Measurements from ENCODE around the gene INAFM2. TPM values are rescaled to one million over a fixed set of nuclear protein-coding genes. Genes with fewer than 3 reads are reported as not detected.

Gene INAFM2
- polyA plus RNA-seq, 1 donor from 2014 or later: 14.8 TPM

- Histone ChIP-seq H3K9me3 (ENCODE audit: low read length) (no peaks in the 10 kb centered on the region), H4K20me1 (ENCODE audit: insufficient read depth) (no peaks in the 10 kb centered on the region), H3K27me3 (ENCODE audit: insufficient read depth, low read depth, low read length) (no peaks in the 10 kb centered on the region), H3F3A (ENCODE audit: insufficient read depth, low read length, poor library complexity, severe bottlenecking) (no peaks in the 10 kb centered on the region), H3K27ac (ENCODE audit: low read length) (no peak overlapping the region), H2AFZ (ENCODE audit: low read depth, low read length) (no peak overlapping the region), H3K79me2 (replicated peaks; ENCODE audit: insufficient read depth, low read length) (no peaks in the 10 kb centered on the region), H3K36me3 (ENCODE audit: insufficient read depth, low read length) (no peaks in the 10 kb centered on the region), H3K4me3 (ENCODE audit: low read length) (no peak overlapping the region), H3K9me2 (ENCODE audit: insufficient read depth, low read length) (no peaks in the 10 kb centered on the region), H3K4me2 (ENCODE audit: low read length) (no peak overlapping the region), H3K9ac (ENCODE audit: low read length) (no peak overlapping the region)
- no peak for TF ChIP-seq TAF1 (IDR thresholded peaks at IDR 0.05; ENCODE audit: low read depth)
These were observed 19.2 kb downstream of the INAFM2 start for GRCh38 chr15:40342416-40343320.

GRCh38 chr15:40343512-40343911 is 20.0 kb downstream of the INAFM2 start:
- Histone ChIP-seq H3K27me3 (ENCODE audit: insufficient read depth, low read depth, low read length) (no peaks in the 10 kb centered on the region), H4K20me1 (ENCODE audit: insufficient read depth) (no peaks in the 10 kb centered on the region), H2AFZ (ENCODE audit: low read depth, low read length) (no peak overlapping the region), H3F3A (ENCODE audit: insufficient read depth, low read length, poor library complexity, severe bottlenecking) (no peaks in the 10 kb centered on the region), H3K9me2 (ENCODE audit: insufficient read depth, low read length) (no peaks in the 10 kb centered on the region), H3K79me2 (replicated peaks; ENCODE audit: insufficient read depth, low read length) (no peaks in the 10 kb centered on the region), H3K9ac (ENCODE audit: low read length) (no peak overlapping the region), H3K36me3 (ENCODE audit: insufficient read depth, low read length) (no peaks in the 10 kb centered on the region), H3K9me3 (ENCODE audit: low read length) (no peaks in the 10 kb centered on the region), H3K4me3 (ENCODE audit: low read length) (no peak overlapping the region), H3K4me2 (ENCODE audit: low read length) (no peak overlapping the region), H3K27ac (ENCODE audit: low read length) (no peak overlapping the region)
- TF ChIP-seq RAD21 (conservative IDR thresholded peaks at IDR 0.05) (no peak), EP300 (conservative IDR thresholded peaks at IDR 0.05; ENCODE audit: poor library complexity, severe bottlenecking) (no peak), POLR2AphosphoS5 (IDR thresholded peaks at IDR 0.05) (no peak), MXI1 (conservative IDR thresholded peaks at IDR 0.05; ENCODE audit: poor library complexity, severe bottlenecking) (no peak), SMC3 (conservative IDR thresholded peaks at IDR 0.05; ENCODE audit: poor library complexity) (no peak), REST (IDR thresholded peaks at IDR 0.05; ENCODE audit: borderline replicate concordance) (no peak), EZH2 (IDR thresholded peaks at IDR 0.05; ENCODE audit: borderline replicate concordance, insufficient read depth, low read length, poor library complexity, severe bottlenecking) (no peak), TAF1 (IDR thresholded peaks at IDR 0.05; ENCODE audit: low read depth) (no peak), CTCF (IDR thresholded peaks at IDR 0.05; ENCODE audit: poor library complexity, severe bottlenecking) (no peak)
